HG02884 (cell line): ENCODE data around the gene PCDHGB7.
"Not testable (repeated sequence)": the region's sequence is repeated elsewhere in the genome, so short reads cannot be mapped to it uniquely, and the experiment has no call there.

Source experiments
- ATAC-seq: cut with Tn5 transposase; IDR thresholded peaks from one replicate; pipeline ENCODE4 v1.9.1; 2021; ENCODE audit warnings: mild to moderate bottlenecking, moderate library complexity; ENCODE audit not compliant: unreplicated experiment

Gene PCDHGB7

DNA sequence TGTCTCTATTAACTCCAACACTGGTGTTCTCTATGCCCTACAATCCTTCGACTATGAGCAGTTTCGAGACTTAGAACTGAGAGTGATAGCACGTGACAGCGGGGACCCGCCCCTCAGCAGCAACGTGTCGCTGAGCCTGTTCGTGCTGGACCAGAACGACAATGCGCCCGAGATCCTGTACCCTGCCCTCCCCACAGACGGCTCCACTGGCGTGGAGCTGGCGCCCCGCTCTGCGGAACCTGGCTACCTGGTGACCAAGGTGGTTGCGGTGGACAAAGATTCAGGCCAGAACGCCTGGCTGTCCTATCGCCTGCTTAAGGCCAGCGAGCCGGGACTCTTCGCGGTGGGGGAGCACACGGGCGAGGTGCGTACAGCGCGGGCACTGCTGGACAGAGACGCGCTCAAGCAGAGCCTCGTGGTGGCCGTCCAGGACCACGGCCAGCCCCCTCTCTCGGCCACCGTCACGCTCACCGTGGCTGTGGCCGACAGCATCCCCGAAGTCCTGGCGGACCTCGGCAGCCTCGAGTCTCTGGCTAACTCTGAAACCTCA, 5.3 kb downstream of the PCDHGB7 start:
- no peak for ATAC-seq

- ATAC-seq = no peak
Measured at GRCh38 chr5:141427783-141428426, 10.4 kb downstream of the PCDHGB7 start.

- peak; percentile 93 for ATAC-seq
Measured at GRCh38 chr5:141430332-141431113, 13.0 kb downstream of the PCDHGB7 start, which contains the start of gene PCDHGA12. Gene PCDHGA12, plus strand, starts transcription at chr5:141430507. Its CDS starts 253 bp downstream, at chr5:141430760.

DNA sequence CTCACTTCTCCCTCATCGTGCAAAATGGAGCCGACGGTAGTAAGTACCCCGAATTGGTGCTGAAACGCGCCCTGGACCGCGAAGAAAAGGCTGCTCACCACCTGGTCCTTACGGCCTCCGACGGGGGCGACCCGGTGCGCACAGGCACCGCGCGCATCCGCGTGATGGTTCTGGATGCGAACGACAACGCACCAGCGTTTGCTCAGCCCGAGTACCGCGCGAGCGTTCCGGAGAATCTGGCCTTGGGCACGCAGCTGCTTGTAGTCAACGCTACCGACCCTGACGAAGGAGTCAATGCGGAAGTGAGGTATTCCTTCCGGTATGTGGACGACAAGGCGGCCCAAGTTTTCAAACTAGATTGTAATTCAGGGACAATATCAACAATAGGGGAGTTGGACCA, 13.8 kb downstream of the PCDHGB7 start:
- ATAC-seq = peak; percentile 42

GRCh38 chr5:141432308-141432707, 14.8 kb downstream of the PCDHGB7 start:
- ATAC-seq = not testable (repeated sequence)

DNA sequence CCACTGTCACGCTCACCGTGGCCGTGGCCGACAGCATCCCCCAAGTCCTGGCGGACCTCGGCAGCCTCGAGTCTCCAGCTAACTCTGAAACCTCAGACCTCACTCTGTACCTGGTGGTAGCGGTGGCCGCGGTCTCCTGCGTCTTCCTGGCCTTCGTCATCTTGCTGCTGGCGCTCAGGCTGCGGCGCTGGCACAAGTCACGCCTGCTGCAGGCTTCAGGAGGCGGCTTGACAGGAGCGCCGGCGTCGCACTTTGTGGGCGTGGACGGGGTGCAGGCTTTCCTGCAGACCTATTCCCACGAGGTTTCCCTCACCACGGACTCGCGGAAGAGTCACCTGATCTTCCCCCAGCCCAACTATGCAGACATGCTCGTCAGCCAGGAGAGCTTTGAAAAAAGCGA, 15.2 kb downstream of the PCDHGB7 start:
- not testable (repeated sequence) for ATAC-seq

DNA sequence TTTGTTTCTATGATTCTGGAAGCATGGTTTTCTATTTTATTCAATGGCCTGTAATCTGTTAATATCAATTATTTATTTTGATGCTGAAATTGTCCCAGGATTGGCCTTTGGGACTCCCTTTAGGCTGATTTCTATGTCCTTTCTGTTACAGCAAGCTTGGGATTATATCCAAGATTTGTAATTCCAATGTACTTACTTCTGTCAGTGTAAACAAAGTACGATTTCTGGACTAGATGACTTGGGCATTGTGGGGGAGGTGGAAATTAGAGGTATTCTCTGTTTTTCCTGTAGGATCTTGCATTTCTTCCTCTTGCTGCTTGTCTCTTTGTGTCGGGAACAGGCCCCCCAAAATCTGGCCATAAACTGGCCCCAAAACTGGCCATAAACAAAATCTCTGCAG, 16.5 kb downstream of the PCDHGB7 start:
- no peak for ATAC-seq

- ATAC-seq = no peak
Measured at GRCh38 chr5:141437221-141437620, 19.7 kb downstream of the PCDHGB7 start.

DNA sequence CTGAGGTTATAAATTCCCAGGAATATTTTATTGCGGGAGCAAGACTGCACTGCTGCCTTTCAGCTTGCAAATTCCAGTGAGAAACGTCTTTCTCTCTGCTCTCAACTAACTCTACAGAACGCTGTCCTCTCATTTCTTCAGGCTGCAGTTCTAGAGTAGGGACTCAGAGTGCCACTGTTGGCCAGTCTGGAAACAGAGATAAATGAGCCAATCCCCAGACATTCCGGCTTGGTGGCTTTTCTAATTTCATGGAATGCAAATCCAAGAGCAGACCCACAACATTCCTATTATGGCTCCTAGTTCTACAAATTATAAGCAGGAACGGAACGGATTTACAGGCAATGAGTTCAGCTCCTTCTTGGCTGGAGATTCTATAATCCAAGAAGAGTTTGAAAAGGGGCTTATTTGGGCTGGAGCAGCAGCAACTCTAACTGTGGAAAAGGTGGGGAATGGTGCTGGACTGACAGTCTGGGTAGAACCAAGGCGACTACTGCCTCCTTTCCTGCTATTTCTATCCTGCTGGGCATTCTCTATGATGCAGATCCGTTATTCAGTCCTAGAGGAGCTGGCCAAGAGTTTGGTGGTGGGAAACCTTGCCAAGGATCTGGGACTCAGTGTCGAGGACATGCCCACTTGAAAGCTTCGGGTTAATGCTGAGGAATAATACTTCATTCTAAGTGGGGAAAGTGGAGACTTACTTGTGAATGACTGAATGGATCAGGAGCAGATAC, 22.1 kb downstream of the PCDHGB7 start:
- ATAC-seq = no peak

DNA sequence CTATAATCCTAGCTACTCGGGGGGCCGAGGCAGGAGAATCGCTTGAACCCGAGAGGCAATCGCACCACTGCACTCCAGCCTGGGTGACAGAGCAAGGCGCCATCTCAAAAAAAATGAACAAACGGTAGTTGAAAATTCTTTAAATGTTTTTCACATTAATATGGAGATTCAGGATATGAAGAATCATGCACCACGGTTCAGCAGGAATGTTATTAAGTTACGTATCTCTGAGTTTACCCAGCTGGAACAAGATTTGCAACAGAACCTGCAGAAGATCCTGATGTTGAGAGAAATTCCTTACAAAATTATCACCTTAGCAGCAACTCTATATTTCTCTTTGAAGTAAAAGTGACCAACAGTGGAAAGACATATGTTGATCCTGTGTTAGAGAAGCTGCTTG, 22.9 kb downstream of the PCDHGB7 start:
- ATAC-seq = no peak

DNA sequence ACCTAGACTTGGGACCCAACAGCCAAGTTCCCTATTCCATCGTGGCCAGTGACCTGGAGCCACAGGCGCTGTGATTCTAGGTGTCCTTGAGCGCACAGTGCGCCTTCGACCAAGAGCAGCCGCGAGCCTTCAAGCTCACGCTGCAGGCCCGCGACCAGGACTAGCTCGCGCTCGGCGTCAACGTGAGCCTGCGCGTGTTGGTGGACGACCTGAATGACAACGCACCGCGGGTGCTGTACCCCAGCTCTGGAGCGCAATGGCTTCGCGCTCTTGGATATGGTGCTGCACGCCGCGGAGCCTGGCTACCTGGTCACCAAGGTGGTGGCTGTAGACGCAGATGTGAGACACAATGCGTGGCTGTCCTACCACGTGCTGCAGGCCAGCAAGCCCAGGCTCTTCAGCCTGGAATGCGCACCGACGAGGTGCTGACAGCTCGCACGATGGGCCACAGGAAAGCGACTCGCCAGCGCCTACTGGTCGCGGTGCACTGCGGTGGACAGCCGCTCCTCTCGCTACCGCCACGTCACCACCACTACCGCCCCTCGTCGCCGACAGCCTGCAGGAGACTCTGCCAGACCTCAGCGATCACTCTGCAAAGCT, 24.2 kb downstream of the PCDHGB7 start:
- ATAC-seq = no peak

GRCh38 chr5:141465351-141465750, 47.9 kb downstream of the PCDHGB7 start:
- no peak for ATAC-seq
